ENCODE results near the gene TTYH2. TPM values are rescaled to one million over a fixed set of nuclear protein-coding genes. Genes with fewer than 3 reads are reported as not detected.

TTYH2 gene
- total RNA-seq, 1 donor from 2014 or later = 6.8 TPM

- peaks cover 11% of the 10 kb centered on the region for H3K27me3 Mint-ChIP-seq (ENCODE audit: unreplicated experiment)
- H3K4me1 Mint-ChIP-seq (ENCODE audit: unreplicated experiment) = peaks cover 4% of the 10 kb centered on the region
- TF ChIP-seq CTCF (IDR thresholded peaks at IDR 0.05; ENCODE audit: unreplicated experiment) = no peak
- no peak overlapping the region for H3K27ac Mint-ChIP-seq (ENCODE audit: unreplicated experiment)
- H3K9me3 Mint-ChIP-seq (ENCODE audit: unreplicated experiment) = no peaks in the 10 kb centered on the region
- DNase-seq (ENCODE audit: low spot score) = no peak
- no peaks in the 10 kb centered on the region for H3K36me3 Mint-ChIP-seq (ENCODE audit: low read depth, unreplicated experiment)
- H3K4me3 Mint-ChIP-seq (ENCODE audit: unreplicated experiment) = no peak overlapping the region
Observed at GRCh38 chr17:74192950-74193781, 20.2 kb upstream of the TTYH2 start.

GRCh38 chr17:74194682-74195081 is 18.7 kb upstream of the TTYH2 start:
- no peak for TF ChIP-seq CTCF (IDR thresholded peaks at IDR 0.05; ENCODE audit: unreplicated experiment)
- Mint-ChIP-seq H3K27ac (ENCODE audit: unreplicated experiment) (no peak overlapping the region), H3K9me3 (ENCODE audit: unreplicated experiment) (no peaks in the 10 kb centered on the region), H3K4me3 (ENCODE audit: unreplicated experiment) (no peak overlapping the region), H3K4me1 (ENCODE audit: unreplicated experiment) (peaks cover 5% of the 10 kb centered on the region), H3K36me3 (ENCODE audit: low read depth, unreplicated experiment) (no peaks in the 10 kb centered on the region), H3K27me3 (ENCODE audit: unreplicated experiment) (peaks cover 13% of the 10 kb centered on the region)
- no peak for DNase-seq (ENCODE audit: low spot score)

- H3K36me3 Mint-ChIP-seq (ENCODE audit: low read depth, unreplicated experiment) = no peaks in the 10 kb centered on the region
- no peaks in the 10 kb centered on the region for H3K9me3 Mint-ChIP-seq (ENCODE audit: unreplicated experiment)
- H3K27me3 Mint-ChIP-seq (ENCODE audit: unreplicated experiment) = peaks cover 19% of the 10 kb centered on the region
- no peak overlapping the region for H3K4me3 Mint-ChIP-seq (ENCODE audit: unreplicated experiment)
- no peak for DNase-seq (ENCODE audit: low spot score)
- H3K27ac Mint-ChIP-seq (ENCODE audit: unreplicated experiment) = no peak overlapping the region
- no peak for TF ChIP-seq CTCF (IDR thresholded peaks at IDR 0.05; ENCODE audit: unreplicated experiment)
- H3K4me1 Mint-ChIP-seq (ENCODE audit: unreplicated experiment) = peaks cover 12% of the 10 kb centered on the region
Observed at GRCh38 chr17:74196541-74197317, 16.6 kb upstream of the TTYH2 start.

GRCh38 chr17:74197801-74198200 is 15.6 kb upstream of the TTYH2 start:
- Mint-ChIP-seq H3K4me1 (ENCODE audit: unreplicated experiment) (peaks cover 12% of the 10 kb centered on the region), H3K27ac (ENCODE audit: unreplicated experiment) (no peak overlapping the region), H3K36me3 (ENCODE audit: low read depth, unreplicated experiment) (no peaks in the 10 kb centered on the region), H3K9me3 (ENCODE audit: unreplicated experiment) (no peaks in the 10 kb centered on the region), H3K4me3 (ENCODE audit: unreplicated experiment) (no peak overlapping the region), H3K27me3 (ENCODE audit: unreplicated experiment) (peaks cover 19% of the 10 kb centered on the region)
- no peak for TF ChIP-seq CTCF (IDR thresholded peaks at IDR 0.05; ENCODE audit: unreplicated experiment)
- no peak for DNase-seq (ENCODE audit: low spot score)

- no peak for TF ChIP-seq CTCF (IDR thresholded peaks at IDR 0.05; ENCODE audit: unreplicated experiment)
- Mint-ChIP-seq H3K9me3 (ENCODE audit: unreplicated experiment) (no peaks in the 10 kb centered on the region), H3K4me1 (ENCODE audit: unreplicated experiment) (peaks cover 20% of the 10 kb centered on the region), H3K27me3 (ENCODE audit: unreplicated experiment) (peaks cover 25% of the 10 kb centered on the region), H3K4me3 (ENCODE audit: unreplicated experiment) (no peak overlapping the region), H3K36me3 (ENCODE audit: low read depth, unreplicated experiment) (peaks cover 3% of the 10 kb centered on the region), H3K27ac (ENCODE audit: unreplicated experiment) (no peak overlapping the region)
- DNase-seq (ENCODE audit: low spot score) = no peak
Observed at GRCh38 chr17:74198694-74199093, 14.7 kb upstream of the TTYH2 start.
